A549 (cell line): ENCODE data around the gene NSG2. TPM values are rescaled to one million over a fixed set of nuclear protein-coding genes. Genes with fewer than 3 reads are reported as not detected.

ENCODE experiments used
- polyA plus RNA-seq, 4 experiments: library from polyadenylated mRNA; depleted of rRNA in 3 of 4; stranded (reverse); fragments of >200 nt; fragmentation: RNase III in 1 of 4; extraction: RNeasy Plus Mini Kit Qiagen cat#74134 plus additional on column Dnase treatment in 1 of 4; gene quantifications; 2 replicates in 3 of 4; 3 replicates in 1 of 4; pipeline ENCODE4 v1.2.3, GENCODE V29; 2011 to 2017

The NSG2 gene
- polyA plus RNA-seq, 2 of the 4 experiments (the other 2 are of a cell fraction), result 0.06 TPM; not detected in 1

Other genes starting within 250 kb of the NSG2 start
- gene CPEB4, start 157.4 kb upstream of the NSG2 start, polyA plus RNA-seq (2011; rRNA removed), result 49.1 and 50.0 TPM in 2 replicates
- 8.4 to 11.4 TPM (median 10.5 TPM) in 3 replicates for gene CPEB4, start 157.4 kb upstream of the NSG2 start, polyA plus RNA-seq (2017; fragmentation: RNase III; extraction: RNeasy Plus Mini Kit Qiagen cat#74134 plus additional on column Dnase treatment)
- 0.12 and 0.13 TPM in 2 replicates for gene C5orf47, start 56.5 kb upstream of the NSG2 start, polyA plus RNA-seq (2011; rRNA removed)
- gene C5orf47, start 56.5 kb upstream of the NSG2 start, polyA plus RNA-seq (2017; fragmentation: RNase III; extraction: RNeasy Plus Mini Kit Qiagen cat#74134 plus additional on column Dnase treatment), result not detected in 3 replicates